Myocyte (in vitro differentiated cells): ENCODE data around the gene ABHD14A. TPM values are rescaled to one million over a fixed set of nuclear protein-coding genes. Genes with fewer than 3 reads are reported as not detected.
A peak's percentile ranks its signal among the peaks of the same experiment; 100 is the strongest.

Experiments used
- DNase-seq: peaks from one replicate; pipeline ENCODE4 v3.0.0-alpha.2; 2012; ENCODE audit warnings: low read depth
- total RNA-seq: library from RNA; depleted of rRNA; stranded (reverse); fragments of >200 nt; gene quantifications from 2 replicates; pipeline ENCODE4 v1.2.3, GENCODE V29; 2014

The ABHD14A gene
- total RNA-seq, 1 donor from 2014 or later: 20.6 TPM

- DNase-seq: no peak
Measured at GRCh38 chr3:52015438-52016228, 40.8 kb downstream of the ABHD14A start.

- no peak for DNase-seq
Measured at GRCh38 chr3:52017586-52017985, 42.7 kb downstream of the ABHD14A start.

GRCh38 chr3:52018319-52019000 is 43.6 kb downstream of the ABHD14A start:
- no peak for DNase-seq

GRCh38 chr3:52019352-52020080 is 44.7 kb downstream of the ABHD14A start:
- DNase-seq: peak; percentile 39

- no peak for DNase-seq
Measured at GRCh38 chr3:52020796-52021195, 45.9 kb downstream of the ABHD14A start.

GRCh38 chr3:52021489-52022268 is 46.8 kb downstream of the ABHD14A start:
- DNase-seq: no peak

GRCh38 chr3:52022323-52023100 is 47.6 kb downstream of the ABHD14A start:
- peak; percentile 56 for DNase-seq

GRCh38 chr3:52023101-52023770 is 48.4 kb downstream of the ABHD14A start:
- DNase-seq: no peak

GRCh38 chr3:52023860-52024764 is 49.2 kb downstream of the ABHD14A start:
- no peak for DNase-seq

GRCh38 chr3:52024765-52025452 is 50.0 kb downstream of the ABHD14A start:
- no peak for DNase-seq

- DNase-seq: no peak
Measured at GRCh38 chr3:52025453-52025852, 50.6 kb downstream of the ABHD14A start.

GRCh38 chr3:52026041-52026440 is 51.2 kb downstream of the ABHD14A start:
- DNase-seq: peak; percentile 76

GRCh38 chr3:52028572-52028971 is 53.7 kb downstream of the ABHD14A start:
- peak; percentile 70 for DNase-seq

GRCh38 chr3:52029053-52029452 is 54.2 kb downstream of the ABHD14A start:
- DNase-seq: no peak

GRCh38 chr3:52029535-52029934 is 54.7 kb downstream of the ABHD14A start:
- no peak for DNase-seq
